ENCODE measurements around the gene STAP2.

The STAP2 gene

DNA sequence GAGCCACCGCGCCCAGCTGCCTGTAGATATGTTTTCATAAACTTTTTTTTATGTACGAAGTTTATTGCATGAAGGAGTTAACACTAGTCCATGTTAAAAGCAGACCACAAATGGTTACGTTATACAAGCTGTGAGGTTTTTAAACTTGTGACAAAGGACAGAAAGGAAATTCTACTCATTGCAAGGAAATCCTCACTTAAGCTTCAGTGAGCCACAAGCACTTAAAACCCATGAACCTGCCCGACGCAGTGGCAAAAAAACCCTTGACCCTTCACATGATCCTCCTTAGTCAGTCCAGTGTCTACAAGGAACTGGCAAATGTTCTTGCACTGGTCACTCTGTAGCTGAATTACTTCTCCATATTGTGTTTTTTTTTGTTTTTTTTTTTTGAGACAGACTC, 8.9 kb upstream of the STAP2 start:
- no peak overlapping the region for H3K4me3 ChIP-seq (ENCODE audit: low read depth, low read length)
- DNase-seq (ENCODE audit: low read depth, low spot score), result no peak
- in situ Hi-C loops (cut with HindIII; ENCODE audit: low sequenced_read_pairs), result no loop called here
- TF ChIP-seq, protein P1, sequence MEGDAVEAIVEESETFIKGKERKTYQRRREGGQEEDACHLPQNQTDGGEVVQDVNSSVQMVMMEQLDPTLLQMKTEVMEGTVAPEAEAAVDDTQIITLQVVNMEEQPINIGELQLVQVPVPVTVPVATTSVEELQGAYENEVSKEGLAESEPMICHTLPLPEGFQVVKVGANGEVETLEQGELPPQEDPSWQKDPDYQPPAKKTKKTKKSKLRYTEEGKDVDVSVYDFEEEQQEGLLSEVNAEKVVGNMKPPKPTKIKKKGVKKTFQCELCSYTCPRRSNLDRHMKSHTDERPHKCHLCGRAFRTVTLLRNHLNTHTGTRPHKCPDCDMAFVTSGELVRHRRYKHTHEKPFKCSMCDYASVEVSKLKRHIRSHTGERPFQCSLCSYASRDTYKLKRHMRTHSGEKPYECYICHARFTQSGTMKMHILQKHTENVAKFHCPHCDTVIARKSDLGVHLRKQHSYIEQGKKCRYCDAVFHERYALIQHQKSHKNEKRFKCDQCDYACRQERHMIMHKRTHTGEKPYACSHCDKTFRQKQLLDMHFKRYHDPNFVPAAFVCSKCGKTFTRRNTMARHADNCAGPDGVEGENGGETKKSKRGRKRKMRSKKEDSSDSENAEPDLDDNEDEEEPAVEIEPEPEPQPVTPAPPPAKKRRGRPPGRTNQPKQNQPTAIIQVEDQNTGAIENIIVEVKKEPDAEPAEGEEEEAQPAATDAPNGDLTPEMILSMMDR (IDR thresholded peaks at IDR 0.05; ENCODE audit: low read depth, low read length), result no peak

DNA sequence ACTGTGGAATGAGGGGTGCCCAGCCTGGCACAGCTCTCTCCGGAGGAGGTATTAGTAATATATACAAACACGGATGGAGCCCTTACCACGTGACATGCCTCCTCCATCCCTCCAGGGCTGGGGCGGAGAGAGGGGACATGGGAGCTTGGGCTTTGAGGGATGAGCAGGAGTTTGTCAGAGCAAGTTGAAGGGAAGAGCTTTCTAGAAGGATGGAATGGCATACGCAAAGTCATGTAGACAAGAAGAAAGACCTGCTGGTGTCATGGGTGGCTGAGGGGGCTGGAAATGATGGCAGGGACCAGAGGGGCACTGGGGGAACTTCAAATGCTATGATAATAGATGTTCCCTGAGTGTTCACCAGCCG, 7.4 kb upstream of the STAP2 start:
- DNase-seq (ENCODE audit: low read depth, low spot score), result no peak
- in situ Hi-C loops (cut with HindIII; ENCODE audit: low sequenced_read_pairs), result no loop called here
- TF ChIP-seq, protein P1 (IDR thresholded peaks at IDR 0.05; ENCODE audit: low read depth, low read length), result no peak
- H3K4me3 ChIP-seq (ENCODE audit: low read depth, low read length), result no peak overlapping the region

DNA sequence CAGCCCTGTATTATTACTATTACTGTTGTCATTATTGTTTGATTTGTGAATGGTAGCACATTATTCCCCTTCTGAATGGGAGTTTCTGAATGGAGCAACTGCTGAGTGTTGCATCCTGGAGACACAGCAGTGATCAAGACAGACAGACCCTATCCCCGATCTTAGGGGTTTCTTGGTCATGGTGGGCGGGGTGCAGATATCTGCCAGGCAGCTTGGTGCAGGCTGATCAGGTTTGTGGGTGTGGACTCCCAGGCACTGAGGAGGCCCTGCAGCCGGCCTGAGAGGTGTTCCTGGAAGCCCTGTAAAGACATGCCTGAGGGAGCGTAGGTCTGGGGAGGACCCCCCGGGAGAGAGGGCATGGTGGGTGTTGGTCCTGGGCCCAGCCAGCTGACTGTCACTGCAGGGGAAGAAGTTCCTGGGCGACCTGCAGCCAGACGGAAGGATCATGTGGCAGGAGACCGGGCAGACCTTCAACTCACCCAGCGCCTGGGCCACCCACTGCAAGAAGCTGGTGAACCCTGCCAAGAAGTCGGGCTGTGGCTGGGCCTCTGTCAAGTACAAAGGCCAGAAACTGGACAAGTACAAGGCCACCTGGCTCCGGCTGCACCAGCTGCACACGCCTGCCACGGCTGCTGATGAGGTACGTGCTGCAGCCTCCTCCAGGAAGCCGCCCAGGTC, 6.9 kb upstream of the STAP2 start:
- no peak overlapping the region for H3K4me3 ChIP-seq (ENCODE audit: low read depth, low read length)
- no peak for DNase-seq (ENCODE audit: low read depth, low spot score)
- TF ChIP-seq, protein P1 (IDR thresholded peaks at IDR 0.05; ENCODE audit: low read depth, low read length), result no peak
- in situ Hi-C loops (cut with HindIII; ENCODE audit: low sequenced_read_pairs), result no loop called here

DNA sequence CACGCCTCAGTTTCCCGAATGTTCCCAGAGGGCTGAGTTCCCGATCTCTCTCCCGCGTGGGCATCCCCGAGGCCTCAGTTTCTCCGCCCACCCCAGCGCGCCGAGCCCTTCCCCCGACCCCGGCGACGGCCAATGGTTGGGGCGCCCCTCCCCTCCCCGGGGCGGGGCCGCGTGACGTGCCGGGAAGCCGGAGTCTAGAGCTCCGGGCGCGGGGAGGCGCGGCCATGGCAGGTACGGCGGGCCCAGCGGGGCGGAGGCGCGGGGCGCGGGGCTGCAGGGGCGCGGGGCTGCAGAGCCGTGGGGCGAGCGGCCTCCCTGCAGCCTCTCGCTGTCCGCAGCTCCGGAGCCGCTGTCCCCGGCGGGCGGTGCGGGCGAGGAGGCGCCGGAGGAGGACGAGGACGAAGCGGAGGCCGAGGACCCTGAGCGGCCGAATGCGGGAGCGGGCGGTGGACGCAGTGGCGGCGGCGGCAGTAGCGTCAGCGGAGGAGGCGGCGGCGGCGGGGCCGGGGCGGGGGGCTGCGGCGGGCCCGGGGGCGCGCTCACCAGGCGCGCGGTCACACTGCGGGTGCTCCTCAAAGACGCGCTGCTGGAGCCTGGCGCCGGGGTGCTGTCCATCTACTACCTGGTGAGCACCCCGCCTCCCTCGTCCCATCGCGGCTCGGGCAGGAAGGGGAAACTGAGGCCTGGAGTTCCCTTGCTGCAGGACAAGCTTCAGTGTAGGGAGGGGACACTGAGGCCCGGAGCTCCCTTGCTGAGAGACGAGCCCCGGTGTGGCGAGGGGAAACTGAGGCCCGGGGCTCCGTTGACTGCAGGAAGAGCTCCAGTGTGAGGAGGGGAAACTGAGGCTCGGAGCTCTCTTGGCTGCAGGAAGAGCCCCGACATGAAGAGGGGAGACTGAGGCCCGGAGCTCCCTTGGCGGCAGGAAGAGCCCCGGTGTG, 5.0 kb upstream of the STAP2 start, which contains the start of gene MPND:
MPND (plus strand) TSS at position 193 of the 938 bp plus-strand sequence; CDS start at position 225, 32 bp downstream.
- in situ Hi-C loops (cut with HindIII; ENCODE audit: low sequenced_read_pairs), result no loop called here
- TF ChIP-seq, protein P1 (IDR thresholded peaks at IDR 0.05; ENCODE audit: low read depth, low read length), result no peak
- peak within 1 kb of the TSS; percentile 71 for H3K4me3 ChIP-seq (ENCODE audit: low read depth, low read length)
- DNase-seq (ENCODE audit: low read depth, low spot score), result peak; percentile 83

DNA sequence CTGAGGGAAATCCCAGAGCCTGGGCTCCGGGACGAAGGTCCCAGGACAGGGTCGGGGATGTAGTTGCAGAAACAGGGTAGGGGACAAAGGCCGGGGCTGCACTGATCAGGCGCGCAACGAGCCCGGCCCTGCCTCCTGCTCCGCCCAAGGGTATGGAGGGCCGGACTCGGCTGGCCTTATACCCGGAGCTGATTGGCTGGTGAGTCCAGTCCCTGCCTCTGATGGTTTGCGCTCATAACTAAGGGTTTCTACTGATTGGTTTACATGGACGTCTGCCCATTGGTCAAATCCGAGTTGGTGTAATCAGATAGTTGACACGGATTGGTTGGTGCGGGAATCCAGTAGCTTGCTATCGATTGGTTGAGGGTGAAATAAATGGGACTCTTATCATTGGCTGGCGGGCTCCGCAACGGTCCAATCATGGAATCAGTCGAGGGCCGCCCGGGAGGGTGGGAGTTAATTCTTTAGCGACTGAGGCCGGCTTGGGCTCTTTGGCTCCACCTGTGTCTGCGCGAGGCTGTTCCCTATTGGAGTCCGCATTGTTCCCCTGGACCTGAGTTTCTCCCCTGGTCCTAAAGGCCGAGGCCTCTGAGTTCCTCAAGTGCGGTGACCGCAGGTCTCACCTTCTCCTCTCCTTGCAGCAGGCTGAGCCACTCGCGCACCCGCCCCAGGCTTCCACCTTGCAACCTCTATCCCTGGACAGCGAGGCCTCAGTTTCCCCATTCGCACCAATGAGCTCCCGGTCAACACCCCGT, 4.2 kb upstream of the STAP2 start:
- in situ Hi-C loops (cut with HindIII; ENCODE audit: low sequenced_read_pairs), result no loop called here
- DNase-seq (ENCODE audit: low read depth, low spot score), result peak; percentile 100
- TF ChIP-seq, protein P1 (IDR thresholded peaks at IDR 0.05; ENCODE audit: low read depth, low read length), result peak; percentile 32

DNA sequence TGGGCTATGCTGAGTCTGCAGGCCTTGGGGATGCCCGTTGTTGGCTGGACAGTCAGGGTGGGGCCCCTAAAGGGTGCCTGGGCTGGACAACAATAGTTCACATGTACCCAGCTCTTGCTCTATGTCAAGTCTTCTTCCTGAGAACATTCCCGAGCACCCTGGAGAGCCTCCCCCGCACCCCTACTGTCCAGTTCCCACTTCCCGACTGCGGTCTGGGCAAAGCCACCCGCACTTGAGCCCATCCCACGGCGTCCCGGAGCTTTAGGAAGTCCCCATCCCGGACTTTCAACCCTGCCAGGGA, 3.6 kb upstream of the STAP2 start:
- in situ Hi-C loops (cut with HindIII; ENCODE audit: low sequenced_read_pairs), result no loop called here
- DNase-seq (ENCODE audit: low read depth, low spot score), result no peak
- TF ChIP-seq, protein P1 (IDR thresholded peaks at IDR 0.05; ENCODE audit: low read depth, low read length), result no peak
- H3K4me3 ChIP-seq (ENCODE audit: low read depth, low read length), result peak overlapping the region; percentile 71

More for the DNA sequence above, 4.2 kb upstream of the STAP2 start:
- peak overlapping the region; percentile 71 for H3K4me3 ChIP-seq (ENCODE audit: low read depth, low read length)
